ENCODE data around the gene C19orf44.
A peak's percentile ranks its signal among the peaks of the same experiment; 100 is the strongest.
"Not testable (repeated sequence)": the region's sequence is repeated elsewhere in the genome, so short reads cannot be mapped to it uniquely, and the experiment has no call there.

C19orf44 gene

DNA sequence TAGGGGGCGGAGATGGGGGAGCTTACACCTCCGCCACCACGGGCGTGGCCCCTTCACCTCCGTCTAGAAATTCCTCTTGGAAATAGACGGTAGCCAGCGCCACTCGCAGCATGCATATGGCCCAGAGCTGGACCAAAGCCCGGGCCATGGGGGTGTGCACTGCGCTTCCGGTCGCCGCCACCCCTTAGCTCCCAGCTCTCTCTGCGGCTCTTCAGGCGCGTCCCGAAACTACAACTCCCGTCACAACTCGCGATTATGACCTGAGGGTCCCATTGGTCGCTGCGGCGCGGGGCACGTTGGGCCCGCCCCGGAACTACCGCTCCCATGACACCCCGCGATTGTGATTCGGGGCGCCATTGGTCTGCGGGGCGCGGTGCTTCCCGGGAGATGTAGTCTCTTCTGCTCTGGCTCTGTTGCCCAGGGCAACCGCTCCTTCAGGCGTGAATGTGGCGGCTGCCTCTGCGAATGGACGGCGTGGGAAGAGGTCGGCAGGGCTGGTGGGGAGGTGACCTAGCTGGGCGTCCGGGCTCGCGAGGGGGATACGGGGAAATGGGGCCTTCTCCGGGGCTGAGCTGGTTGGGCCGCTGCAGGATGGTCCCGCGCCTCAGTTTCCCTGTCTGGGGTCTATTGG lies at the start of gene C19orf44, which contains the start of gene CALR3:
Gene C19orf44, plus strand, starts transcription at position 413 of the 631 bp plus-strand sequence. CDS start 4,399 bp downstream, outside the sequence.
Gene CALR3, minus strand, starts transcription at position 186 of the 631 bp plus-strand sequence. Its CDS starts 38 bp downstream, at position 148.
- peak; percentile 97 for DNase-seq

DNA sequence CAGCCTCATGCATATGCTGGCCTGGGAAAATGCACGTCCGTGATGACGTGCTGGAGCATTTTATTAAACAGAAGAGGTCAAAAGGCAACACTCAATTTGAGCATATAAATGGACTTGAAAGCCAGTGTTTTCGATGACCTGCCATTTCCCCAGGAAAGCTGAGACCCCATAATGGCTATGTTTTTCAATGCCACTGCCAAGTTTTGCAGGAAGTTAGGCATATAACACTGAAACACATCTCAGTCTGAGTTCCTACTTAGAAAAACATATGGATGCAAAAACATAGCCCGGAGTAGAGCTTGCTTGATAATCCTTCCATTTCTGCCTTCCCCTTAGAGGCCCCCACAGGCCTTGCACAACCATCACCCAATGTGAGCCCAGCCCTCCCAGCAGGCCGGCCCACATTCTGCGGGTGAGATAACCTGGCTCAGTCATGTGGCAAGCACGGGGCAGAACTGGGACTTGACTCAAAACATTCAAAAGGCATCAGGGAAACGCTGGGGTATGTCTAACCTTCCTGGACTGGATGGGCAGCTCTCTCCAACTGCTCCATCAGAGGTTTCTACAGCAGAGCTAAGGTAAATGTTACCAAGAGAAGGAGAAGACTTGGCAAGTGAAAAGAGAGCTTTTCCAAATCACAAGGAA lies 49.3 kb upstream of the C19orf44 start:
- DNase-seq = peak in 1 of 2 donors; percentile 29

DNA sequence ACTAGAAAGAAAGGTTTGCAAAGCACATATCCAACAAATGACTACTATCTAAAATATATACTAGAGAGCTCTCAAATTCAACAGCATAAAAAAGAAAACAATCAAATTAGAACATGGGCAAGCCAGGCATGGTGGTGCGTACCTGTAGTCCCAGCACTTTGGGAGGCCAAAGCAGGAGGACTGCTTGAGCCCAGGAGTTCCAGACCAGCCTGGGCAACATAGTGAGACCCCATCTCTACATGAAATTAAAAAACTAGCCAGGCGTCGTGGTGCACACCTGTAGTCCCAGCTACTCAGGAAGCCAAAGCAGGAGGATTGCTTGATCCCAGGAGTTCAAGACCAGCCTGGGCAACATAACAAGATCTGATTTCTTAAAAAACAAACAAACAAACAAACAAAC lies 47.3 kb upstream of the C19orf44 start:
- not testable (repeated sequence) for DNase-seq

DNA sequence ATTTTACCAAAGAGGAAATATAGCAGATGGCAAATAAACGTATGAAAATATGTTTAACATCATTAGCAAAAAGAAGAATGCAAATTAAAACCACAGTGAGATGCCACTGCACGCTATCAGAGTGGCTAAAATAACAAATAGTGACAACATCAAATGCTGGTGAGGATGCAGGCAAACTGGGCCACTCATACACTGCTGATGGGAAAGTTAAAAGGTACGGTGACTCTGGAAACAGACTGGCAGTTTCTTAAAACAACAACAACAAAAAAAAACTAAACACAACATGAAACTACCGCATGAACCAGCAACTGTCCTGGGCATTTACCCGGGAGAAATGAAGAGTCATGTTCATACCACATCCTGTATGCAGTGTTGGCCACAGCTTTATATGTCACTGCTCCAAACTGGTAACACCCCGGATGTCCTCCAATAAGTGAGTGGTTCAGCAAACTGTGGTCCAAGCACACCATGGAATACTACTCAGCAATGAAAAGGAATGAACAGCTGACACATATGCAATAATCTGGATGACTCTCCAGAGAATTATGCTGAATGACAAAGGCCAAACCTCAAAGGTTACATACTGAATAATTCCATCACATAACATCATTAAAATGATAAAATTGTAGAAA lies 46.7 kb upstream of the C19orf44 start:
- no peak for DNase-seq

DNA sequence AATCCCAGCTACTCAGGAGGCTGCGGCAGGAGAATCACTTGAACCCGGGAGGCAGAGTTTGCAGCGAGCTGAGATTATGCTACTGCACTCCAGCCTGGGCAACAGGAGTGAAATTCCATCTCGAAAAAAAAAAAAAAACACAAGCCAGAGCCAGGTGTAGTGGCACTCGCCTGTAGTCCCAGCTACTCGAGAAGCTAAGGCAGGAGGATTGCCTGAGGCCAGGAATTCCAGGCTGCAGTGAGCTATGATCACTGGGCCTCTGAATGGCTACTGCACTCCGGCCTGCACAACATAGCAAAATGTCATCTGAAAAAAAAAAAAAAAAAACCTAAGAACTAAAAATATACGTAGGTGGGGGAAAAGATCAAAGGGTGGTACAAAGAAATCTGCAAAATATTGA lies 43.9 kb upstream of the C19orf44 start:
- DNase-seq = no peak

DNA sequence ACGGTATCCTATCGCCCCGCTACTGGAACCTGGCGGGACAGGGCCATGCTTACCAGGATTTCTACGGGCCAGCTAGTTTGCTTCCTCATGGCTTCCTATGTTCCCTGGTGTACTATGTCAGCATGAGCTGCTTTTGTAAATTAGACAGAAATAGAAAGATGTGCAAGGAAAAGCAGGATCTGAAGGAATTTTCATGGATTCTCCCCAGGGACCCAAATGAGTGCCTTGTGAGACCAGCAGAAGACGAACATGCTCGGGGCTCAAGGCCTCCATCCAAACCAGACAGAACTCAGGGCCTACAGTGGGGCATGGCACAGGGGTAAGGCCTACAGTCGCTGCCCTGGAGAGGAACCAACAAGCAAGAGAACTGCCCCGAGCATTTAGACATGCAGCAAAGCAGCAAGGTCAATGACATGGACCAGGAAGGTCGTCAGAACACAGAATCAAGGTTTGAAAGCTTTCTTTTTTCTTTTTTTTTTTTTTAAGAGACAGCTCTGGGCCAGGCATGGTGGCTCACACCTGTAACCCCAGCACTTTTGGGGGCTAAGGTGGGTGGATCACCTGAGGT lies 41.8 kb upstream of the C19orf44 start:
- DNase-seq = no peak

DNA sequence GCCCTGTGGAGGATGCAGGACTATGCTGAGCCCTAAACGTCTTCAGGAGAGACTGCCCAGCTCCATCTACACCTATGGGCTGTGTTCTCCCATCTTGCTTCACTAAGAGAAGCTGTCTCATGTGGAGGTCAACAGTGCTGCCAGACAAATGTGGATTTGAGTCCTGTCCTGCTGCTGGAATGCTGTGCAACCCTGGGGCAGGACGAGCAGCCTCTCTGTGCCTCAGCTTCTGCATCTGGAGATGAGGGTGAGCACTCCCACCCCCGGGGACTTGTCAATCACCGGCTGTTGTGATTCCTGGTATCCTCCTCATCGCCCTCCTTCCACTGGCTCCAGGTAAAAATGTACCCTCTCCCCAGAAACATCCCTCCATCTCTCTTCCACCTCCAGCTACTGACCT lies 40.7 kb upstream of the C19orf44 start:
- DNase-seq = no peak

DNA sequence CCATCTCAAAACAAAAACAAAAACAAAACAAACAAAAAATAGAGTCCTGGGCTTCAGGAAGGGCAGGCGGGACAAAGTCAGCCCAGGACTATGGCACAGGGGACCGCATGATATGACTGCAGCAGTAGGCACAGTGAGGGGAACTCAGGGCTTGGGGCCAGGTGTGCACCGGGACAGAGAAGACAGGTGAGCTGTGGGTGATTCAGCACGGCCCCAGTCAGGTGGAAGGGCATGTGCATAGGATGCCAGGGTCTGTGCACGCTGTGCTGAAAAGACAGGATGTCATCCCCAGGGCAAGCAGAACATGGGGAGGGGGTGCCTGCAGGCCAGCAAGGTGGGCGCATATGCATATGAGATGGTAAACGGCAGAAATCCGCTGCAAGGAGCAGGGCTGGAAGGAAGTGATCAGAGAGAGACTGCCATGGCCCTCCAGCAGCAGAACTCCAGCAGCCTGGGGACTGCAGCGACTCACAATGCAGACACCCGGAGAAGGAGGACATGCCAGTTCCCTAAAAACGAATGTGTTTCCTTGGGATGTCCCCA lies 39.5 kb upstream of the C19orf44 start:
- DNase-seq = no peak

DNA sequence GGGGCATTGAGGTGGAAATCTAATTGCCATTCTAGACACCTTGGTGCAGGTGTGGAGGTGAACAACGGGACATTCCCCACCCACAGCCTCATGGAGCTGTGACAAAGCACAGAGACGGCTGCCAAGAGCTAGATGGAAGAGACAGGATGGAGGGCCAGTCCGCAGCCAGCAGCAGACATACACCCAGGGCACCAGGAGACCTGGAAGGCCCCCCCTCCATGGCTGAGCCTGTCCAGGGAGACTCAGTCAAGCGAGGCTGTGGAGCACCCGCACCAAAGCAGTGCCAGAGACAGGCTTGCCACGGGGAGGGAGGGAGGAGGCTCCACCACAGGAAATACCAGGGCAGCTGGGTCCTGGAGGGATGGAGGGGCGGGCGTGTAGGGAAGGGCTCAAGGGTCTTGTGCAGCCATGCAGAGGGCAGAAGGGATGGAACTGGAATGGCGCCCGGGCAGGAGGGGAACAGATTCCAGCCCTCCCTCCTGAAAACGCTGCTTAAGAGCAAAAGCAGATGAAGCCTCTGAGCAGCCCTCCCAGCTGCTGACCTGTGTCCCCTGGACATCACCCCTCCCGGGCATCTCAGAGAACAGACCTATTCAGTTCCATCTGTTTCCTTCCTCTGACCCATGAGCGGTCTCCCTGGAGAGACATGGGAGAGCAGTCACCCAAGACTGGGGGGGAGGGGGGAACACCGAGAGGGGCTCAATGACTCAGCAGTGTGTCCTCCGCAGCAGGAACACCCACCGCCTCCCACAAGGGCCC lies 38.8 kb upstream of the C19orf44 start:
- DNase-seq = no peak

DNA sequence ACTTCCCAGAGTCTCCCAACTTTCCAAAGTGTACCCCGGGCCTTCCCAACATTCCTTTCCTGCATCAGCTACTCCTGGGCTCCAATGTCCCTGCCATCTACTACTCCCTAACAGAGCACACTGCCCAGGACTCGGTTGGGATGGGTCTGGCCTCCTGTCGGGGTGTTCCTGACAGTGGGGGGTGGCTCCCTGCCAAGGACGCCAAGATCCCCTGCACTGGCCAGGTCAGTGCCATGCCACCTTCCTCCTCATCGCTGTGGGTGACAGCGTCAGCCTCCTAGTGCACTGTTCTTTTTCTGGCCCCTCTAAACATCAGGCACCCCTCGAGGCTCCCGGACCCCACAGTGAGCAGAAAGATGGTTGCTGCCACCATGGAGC lies 38.3 kb upstream of the C19orf44 start:
- no peak for DNase-seq

DNA sequence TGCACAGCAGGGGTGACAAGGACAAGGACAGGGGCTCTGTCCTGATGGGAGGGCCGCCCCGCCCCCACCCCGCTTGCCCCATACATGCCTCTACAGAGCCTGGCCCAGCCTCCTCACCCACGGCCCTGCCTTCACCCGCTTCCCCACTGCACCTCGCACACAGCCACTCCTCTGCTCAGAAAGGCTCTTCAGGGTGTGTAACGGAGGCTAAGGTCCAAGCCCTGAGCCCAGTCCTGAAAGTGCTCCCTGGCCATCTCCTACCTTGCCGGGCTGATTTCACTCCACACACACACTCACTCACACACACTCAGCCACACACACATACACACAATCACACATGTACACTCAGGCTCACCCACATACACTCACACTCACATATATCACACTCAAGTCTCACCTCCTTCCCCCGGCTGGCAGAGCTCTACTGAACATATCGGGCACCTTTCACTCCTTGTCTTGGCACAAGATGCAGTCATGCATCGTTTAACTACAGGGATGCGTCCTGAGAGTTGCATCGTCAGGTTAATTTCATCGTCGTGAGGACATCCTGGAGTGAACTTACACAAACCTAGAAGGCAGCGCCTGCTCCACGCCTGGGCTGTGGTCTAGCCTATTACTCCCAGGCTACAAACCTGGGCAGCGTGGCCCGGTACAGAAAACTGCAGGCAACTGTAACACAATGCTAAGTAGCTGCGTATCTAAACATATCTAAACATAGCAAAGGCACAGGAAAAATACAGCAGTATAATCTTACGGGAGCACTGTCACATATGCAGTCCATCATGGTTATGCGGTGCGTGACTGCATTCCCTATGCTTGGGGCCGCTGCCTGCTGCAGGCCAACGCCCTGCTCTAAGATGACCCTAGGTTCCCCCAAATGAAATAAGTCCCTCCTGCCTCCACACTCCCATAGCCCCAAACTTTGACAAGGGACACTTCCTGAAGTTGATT lies 37.5 kb upstream of the C19orf44 start:
- no peak for DNase-seq

DNA sequence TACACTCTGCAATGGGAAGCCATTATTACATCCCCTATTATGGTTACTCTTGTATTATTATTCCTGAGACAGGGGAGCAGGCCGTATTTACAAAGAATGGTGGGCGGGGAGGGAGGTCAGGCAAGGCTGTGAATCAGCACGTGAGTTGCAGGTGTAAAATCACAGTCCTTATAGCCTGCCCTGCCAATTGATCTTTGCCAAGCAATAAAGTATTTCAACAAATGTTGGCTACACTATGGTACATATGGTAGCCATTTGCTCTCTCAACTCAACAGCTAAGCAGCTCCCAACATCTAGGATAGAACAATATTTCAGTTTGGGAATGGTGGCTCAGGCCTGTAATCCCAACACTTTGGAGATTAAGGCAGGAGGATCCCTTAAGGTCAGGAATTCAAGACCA lies 36.5 kb upstream of the C19orf44 start:
- DNase-seq = no peak

DNA sequence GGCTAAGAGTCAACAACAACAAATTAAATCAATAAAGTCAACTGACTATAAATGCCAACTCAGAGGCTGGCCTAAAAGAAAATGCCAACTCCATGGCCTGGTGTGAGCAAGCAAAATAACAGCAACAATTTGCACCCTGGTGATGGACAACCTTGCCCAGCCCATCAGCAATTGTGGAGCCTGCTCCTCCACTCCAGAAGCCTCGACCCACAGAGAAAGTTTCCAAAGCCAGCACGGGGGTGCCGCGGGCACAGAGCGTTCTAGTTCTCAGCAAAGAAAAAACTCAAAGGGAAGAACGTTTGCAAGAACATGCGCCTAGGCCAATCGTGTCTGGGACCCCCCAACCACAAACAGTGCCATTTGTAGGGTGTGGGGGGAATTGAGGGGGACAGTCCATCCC lies 35.7 kb upstream of the C19orf44 start:
- DNase-seq = no peak

DNA sequence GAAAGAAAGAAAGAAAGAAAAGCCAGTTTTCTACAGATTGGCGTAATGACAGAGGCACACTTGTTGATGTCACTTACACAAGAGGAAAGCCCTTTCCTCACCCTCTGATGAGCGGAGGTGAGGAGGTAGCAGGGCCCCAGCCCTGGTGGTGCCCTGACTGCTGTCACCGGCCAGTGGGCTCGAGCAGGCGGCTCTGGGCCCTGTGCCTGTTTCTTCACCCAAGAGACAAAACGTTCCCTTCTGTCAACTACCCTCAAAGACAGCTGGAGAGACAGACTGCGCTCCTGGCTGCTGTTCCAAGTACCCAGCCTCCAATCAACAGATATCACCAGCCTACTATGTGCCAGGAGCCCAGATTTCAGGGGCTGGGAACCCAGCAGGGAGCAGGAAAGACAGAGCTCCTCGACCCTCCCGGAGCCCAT lies 34.6 kb upstream of the C19orf44 start:
- DNase-seq = no peak

DNA sequence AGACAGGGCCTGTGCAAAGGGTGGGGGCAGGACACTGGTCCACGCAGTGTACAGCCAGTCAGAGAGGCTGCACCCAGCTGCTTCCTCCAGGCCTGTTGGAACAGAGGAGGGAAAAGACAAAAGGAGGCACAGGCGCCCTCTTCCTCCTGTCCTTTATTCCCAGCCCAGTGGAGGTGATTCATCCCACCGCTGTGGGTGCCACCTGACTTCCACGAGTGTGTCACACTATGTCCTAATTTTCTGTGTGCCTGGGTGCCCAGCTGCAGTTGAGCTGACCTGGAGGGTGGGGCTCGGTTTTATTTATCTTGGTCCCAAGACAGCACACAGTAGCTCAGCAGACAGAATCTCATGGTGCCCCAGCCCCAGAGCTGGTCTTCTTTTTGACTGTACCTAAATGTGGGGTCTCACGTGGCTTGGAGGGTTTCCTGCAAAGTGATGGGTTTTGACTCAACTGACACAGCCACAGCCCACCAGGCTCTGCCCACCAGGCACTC lies 33.4 kb upstream of the C19orf44 start:
- no peak for DNase-seq

DNA sequence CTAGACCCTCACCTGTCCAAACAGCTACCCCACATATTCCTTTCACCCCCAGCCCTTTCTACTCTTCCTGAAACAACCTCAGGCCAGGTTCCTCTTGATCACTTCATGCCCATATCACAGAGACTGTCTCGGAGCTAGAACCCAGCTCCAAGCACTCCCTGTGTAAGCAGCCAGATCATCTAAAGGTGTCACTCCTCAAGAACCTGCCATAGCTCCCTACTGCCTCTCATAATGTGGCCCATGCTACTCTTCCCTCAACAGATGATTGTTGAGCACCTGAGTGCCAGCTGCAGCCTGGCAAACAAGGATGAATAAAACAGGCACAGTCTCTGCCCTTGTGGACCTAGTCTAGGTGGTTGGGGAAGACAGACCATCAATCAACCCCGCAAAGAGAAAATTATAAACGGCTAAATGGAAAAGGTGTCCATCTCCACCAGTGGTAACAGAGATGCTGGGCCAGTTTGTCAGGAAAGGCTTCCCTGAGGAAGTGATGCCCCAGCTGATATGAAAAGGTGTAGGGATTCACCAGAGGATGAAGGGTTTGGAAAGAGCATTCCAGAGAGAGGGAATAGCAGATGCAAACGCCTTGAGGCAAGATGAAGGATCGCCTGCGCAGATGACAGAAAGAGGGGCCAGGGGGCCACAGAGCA lies 32.7 kb upstream of the C19orf44 start:
- DNase-seq = no peak

DNA sequence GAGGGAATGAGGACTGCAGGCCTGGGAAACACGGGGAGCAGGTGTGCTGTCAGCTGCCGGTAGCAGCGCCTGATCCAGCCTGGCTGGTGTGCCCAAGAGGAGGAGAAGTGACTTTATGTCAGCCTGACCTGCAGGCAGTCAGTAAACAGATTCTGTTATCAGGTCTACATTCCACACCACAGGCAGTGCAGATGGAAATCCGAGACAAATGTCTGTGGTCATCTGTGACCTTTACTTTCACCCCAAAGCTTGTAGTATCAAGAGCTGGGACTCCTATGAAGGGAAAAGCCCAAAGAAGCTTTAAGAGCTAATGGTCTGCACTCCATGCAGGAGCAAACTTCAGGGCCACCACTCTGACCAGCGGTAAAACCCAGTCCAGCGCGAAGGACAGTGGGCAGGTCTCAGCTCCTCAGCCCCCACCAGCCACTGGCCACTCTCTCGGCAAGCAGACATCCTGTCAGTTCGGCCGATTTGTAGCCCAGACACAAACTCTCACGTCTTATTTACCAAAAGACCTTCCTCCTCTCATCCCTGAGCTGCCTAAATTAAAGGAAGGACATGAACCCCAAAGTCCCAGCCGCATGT lies 32.1 kb upstream of the C19orf44 start:
- DNase-seq = no peak

DNA sequence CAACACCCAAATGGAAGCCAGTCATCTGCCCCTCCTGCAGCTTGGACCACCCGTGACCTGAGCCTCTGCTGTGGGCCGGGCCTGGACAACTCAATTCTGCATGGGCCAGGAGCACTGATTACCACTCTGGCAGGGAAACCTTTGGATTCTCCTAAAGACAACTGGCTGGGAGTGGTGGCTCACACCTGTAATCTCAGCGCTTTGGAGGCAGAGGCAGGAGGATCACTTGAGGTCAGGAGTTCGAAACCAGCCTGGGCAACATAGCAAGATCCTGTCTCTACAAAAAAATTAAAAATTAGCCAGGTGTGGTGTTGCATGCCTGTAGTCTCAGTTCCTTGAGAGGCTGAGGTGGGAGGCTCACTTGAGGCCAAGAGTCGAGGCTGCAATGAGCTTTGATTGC lies 31.0 kb upstream of the C19orf44 start:
- no peak for DNase-seq

DNA sequence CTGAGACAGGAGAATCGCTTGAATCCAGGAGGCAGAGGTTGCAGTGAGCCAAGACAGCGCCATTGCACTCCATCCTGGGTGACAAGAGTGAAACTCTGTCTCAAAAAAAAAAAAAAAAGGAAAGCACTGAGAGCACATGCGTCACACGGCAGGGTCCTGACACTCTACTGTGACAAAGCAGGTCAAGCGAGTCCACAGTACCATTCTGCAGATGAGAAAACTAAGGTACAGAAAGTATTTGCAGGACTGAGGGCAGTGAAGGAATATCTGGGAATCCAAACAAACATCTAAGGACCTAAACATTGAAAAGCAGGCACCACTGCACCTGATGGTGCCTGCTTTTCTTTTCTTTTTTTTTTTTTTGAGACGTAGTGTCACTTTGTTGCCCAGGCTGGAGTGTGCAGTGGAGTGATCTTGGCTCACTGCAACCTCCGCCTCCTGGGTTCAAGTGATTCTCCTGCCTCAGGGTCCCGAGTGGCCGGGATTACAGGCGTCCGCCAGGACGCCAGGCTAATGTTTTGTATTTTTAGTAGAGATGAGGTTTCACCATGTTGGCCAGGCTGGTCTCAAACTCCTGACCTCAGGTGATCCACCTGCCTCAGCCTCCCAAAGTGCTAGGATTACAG lies 29.3 kb upstream of the C19orf44 start:
- not testable (repeated sequence) for DNase-seq

DNA sequence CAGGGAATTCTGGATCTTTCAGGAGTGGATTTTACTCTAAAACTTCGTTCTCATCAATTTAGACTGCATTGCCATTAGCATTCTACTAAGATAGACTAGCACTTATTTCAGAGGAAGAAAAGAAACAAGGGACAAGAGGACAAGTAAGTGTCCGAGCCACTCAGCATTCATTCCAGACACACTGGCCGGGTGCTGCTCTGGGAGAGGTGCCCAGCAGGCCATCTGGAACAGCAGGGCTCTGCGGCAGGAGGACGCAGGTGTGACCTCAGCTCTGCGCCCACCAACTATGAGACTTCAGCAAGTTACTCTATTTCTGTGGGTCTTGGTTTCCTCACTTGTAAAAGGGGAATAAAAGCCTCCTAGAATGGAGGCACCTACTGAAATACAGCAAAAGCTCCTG lies 28.6 kb upstream of the C19orf44 start:
- no peak for DNase-seq
